SJSA1 (cell line): ENCODE data around the gene YPEL1. TPM values are rescaled to one million over a fixed set of nuclear protein-coding genes. Genes with fewer than 3 reads are reported as not detected.
"Not testable (repeated sequence)": the region's sequence is repeated elsewhere in the genome, so short reads cannot be mapped to it uniquely, and the experiment has no call there.

Experiments
- DNase-seq, 2 experiments: peaks; one replicate each; pipeline ENCODE4 v3.0.0-alpha.2; 2015 to 2020; ENCODE audit warnings: low spot score in 2 of 2, low read depth in 1 of 2
- H3K27ac ChIP-seq: fragments of 250-450 bp; sonication (Bioruptor Pico); 2 replicates; pipeline ENCODE4 v1.5.1; 2020; ENCODE audit warnings: mild to moderate bottlenecking, moderate library complexity
- H3K27me3 ChIP-seq: fragments of 250-450 bp; sonication (Bioruptor Pico); replicated peaks from 2 replicates; pipeline ENCODE4 v1.5.1; 2020; ENCODE audit warnings: mild to moderate bottlenecking, moderate library complexity
- H3K36me3 ChIP-seq: fragments of 250-450 bp; sonication (Bioruptor Pico); 2 replicates; pipeline ENCODE4 v1.5.1; 2020; ENCODE audit warnings: mild to moderate bottlenecking
- H3K4me1 ChIP-seq: fragments of 250-450 bp; sonication (Bioruptor Pico); replicated peaks from 2 replicates; pipeline ENCODE4 v1.6.1; 2021; ENCODE audit warnings: mild to moderate bottlenecking
- H3K4me3 ChIP-seq: fragments of 250-450 bp; sonication (Bioruptor Pico); 2 replicates; pipeline ENCODE4 v1.5.1; 2020; ENCODE audit warnings: mild to moderate bottlenecking
- H3K9me3 ChIP-seq: fragments of 250-450 bp; sonication (Bioruptor Pico); replicated peaks from 2 replicates; pipeline ENCODE4 v1.5.1; 2020; ENCODE audit warnings: mild to moderate bottlenecking
- total RNA-seq: library from RNA; depleted of rRNA; stranded (reverse); fragments of >200 nt; shearing (Covaris generic); gene quantifications from 2 replicates; pipeline ENCODE4 v1.2.3, GENCODE V29; 2014

Gene YPEL1
- total RNA-seq, 1 experiment from 2014 or later: 1.2 TPM

- H3K36me3 ChIP-seq: no peaks in the 10 kb centered on the region
- H3K27ac ChIP-seq: no peak overlapping the region
- DNase-seq: peak in 1 of 2 experiments; percentile 45
- H3K4me1 ChIP-seq: peaks cover 37% of the 10 kb centered on the region
- no peaks in the 10 kb centered on the region for H3K27me3 ChIP-seq
- H3K9me3 ChIP-seq: peaks cover 4% of the 10 kb centered on the region
- H3K4me3 ChIP-seq: no peak overlapping the region
These were observed 3.4 kb upstream of the YPEL1 start for GRCh38 chr22:21738966-21739365.

GRCh38 chr22:21738081-21738480 is 2.5 kb upstream of the YPEL1 start:
- H3K27me3 ChIP-seq: no peaks in the 10 kb centered on the region
- no peak for DNase-seq

GRCh38 chr22:21736948-21737347 is 1.4 kb upstream of the YPEL1 start:
- Histone ChIP-seq H3K4me1 (peaks cover 34% of the 10 kb centered on the region), H3K27me3 (no peaks in the 10 kb centered on the region), H3K9me3 (peaks cover 4% of the 10 kb centered on the region), H3K27ac (no peak overlapping the region), H3K36me3 (no peaks in the 10 kb centered on the region), H3K4me3 (no peak overlapping the region)
- no peak for DNase-seq

More at GRCh38 chr22:21738081-21738480, 2.5 kb upstream of the YPEL1 start:
- peaks cover 4% of the 10 kb centered on the region for H3K9me3 ChIP-seq
- H3K27ac ChIP-seq: no peak overlapping the region
- H3K36me3 ChIP-seq: no peaks in the 10 kb centered on the region
- peaks cover 34% of the 10 kb centered on the region for H3K4me1 ChIP-seq
- H3K4me3 ChIP-seq: no peak overlapping the region

- no peaks in the 10 kb centered on the region for H3K27me3 ChIP-seq
- H3K36me3 ChIP-seq: no peaks in the 10 kb centered on the region
- no peak for DNase-seq
- H3K4me1 ChIP-seq: peaks cover 34% of the 10 kb centered on the region
- H3K4me3 ChIP-seq: peak overlapping the region; percentile 87
- peaks cover 4% of the 10 kb centered on the region for H3K9me3 ChIP-seq
- H3K27ac ChIP-seq: no peak overlapping the region
These were observed 569 bp upstream of the YPEL1 start for GRCh38 chr22:21736084-21736642.

- no peak for DNase-seq
- Histone ChIP-seq H3K4me1 (peaks cover 34% of the 10 kb centered on the region), H3K36me3 (no peaks in the 10 kb centered on the region), H3K27ac (no peak overlapping the region), H3K4me3 (peak overlapping the region; percentile 87), H3K9me3 (peaks cover 4% of the 10 kb centered on the region), H3K27me3 (no peaks in the 10 kb centered on the region)
These were observed 924 bp downstream of the YPEL1 start for GRCh38 chr22:21734540-21735199.

- peaks cover 4% of the 10 kb centered on the region for H3K9me3 ChIP-seq
These were observed 4.1 kb downstream of the YPEL1 start for GRCh38 chr22:21731503-21731902.

GRCh38 chr22:21730535-21731308 is 4.9 kb downstream of the YPEL1 start:
- no peak for DNase-seq
- H3K27me3 ChIP-seq: no peaks in the 10 kb centered on the region
- peaks cover 10% of the 10 kb centered on the region for H3K4me1 ChIP-seq
- H3K27ac ChIP-seq: no peak overlapping the region
- H3K9me3 ChIP-seq: no peaks in the 10 kb centered on the region
- H3K4me3 ChIP-seq: no peak overlapping the region
- no peaks in the 10 kb centered on the region for H3K36me3 ChIP-seq

More at GRCh38 chr22:21731503-21731902, 4.1 kb downstream of the YPEL1 start:
- DNase-seq: no peak
- H3K27ac ChIP-seq: no peak overlapping the region
- no peaks in the 10 kb centered on the region for H3K36me3 ChIP-seq
- H3K4me3 ChIP-seq: no peak overlapping the region
- no peaks in the 10 kb centered on the region for H3K27me3 ChIP-seq
- H3K4me1 ChIP-seq: peaks cover 15% of the 10 kb centered on the region

- not testable (repeated sequence) for H3K36me3 ChIP-seq, DNase-seq, H3K27ac ChIP-seq, H3K9me3 ChIP-seq, H3K4me1 ChIP-seq, H3K4me3 ChIP-seq, H3K27me3 ChIP-seq
These were observed 6.4 kb downstream of the YPEL1 start for GRCh38 chr22:21729184-21729583.

- no peak for DNase-seq
- no peak overlapping the region for H3K27ac ChIP-seq
These were observed 7.3 kb downstream of the YPEL1 start for GRCh38 chr22:21728270-21728669.

GRCh38 chr22:21727768-21728167 is 7.8 kb downstream of the YPEL1 start:
- H3K9me3 ChIP-seq: no peaks in the 10 kb centered on the region
- H3K36me3 ChIP-seq: no peaks in the 10 kb centered on the region
- no peaks in the 10 kb centered on the region for H3K27me3 ChIP-seq
- H3K4me3 ChIP-seq: no peak overlapping the region
- no peak for DNase-seq
- H3K27ac ChIP-seq: no peak overlapping the region
- H3K4me1 ChIP-seq: no peaks in the 10 kb centered on the region; the same call in 1 of the 2 replicates

More at GRCh38 chr22:21728270-21728669, 7.3 kb downstream of the YPEL1 start:
- H3K27me3 ChIP-seq: no peaks in the 10 kb centered on the region
- no peaks in the 10 kb centered on the region for H3K36me3 ChIP-seq
- H3K4me3 ChIP-seq: no peak overlapping the region
- no peaks in the 10 kb centered on the region for H3K9me3 ChIP-seq
- no peaks in the 10 kb centered on the region; the same call in 1 of the 2 replicates for H3K4me1 ChIP-seq

GRCh38 chr22:21727159-21727558 is 8.4 kb downstream of the YPEL1 start:
- Histone ChIP-seq H3K27ac (no peak overlapping the region), H3K4me3 (no peak overlapping the region), H3K36me3 (no peaks in the 10 kb centered on the region), H3K9me3 (no peaks in the 10 kb centered on the region), H3K27me3 (no peaks in the 10 kb centered on the region), H3K4me1 (no peaks in the 10 kb centered on the region; the same call in 1 of the 2 replicates)
- no peak for DNase-seq

- Histone ChIP-seq H3K27ac (no peak overlapping the region), H3K9me3 (no peaks in the 10 kb centered on the region), H3K36me3 (no peaks in the 10 kb centered on the region), H3K4me3 (no peak overlapping the region), H3K4me1 (no peaks in the 10 kb centered on the region; the same call in 1 of the 2 replicates), H3K27me3 (no peaks in the 10 kb centered on the region)
- no peak for DNase-seq
These were observed 8.9 kb downstream of the YPEL1 start for GRCh38 chr22:21726650-21727049.

GRCh38 chr22:21725956-21726649 is 9.5 kb downstream of the YPEL1 start:
- H3K4me1 ChIP-seq: no peaks in the 10 kb centered on the region; the same call in 1 of the 2 replicates
- no peaks in the 10 kb centered on the region for H3K36me3 ChIP-seq
- H3K27me3 ChIP-seq: no peaks in the 10 kb centered on the region
- H3K9me3 ChIP-seq: no peaks in the 10 kb centered on the region
- DNase-seq: no peak
- H3K27ac ChIP-seq: no peak overlapping the region
- H3K4me3 ChIP-seq: no peak overlapping the region
